Right cardiac atrium (tissue), 5 donors: ENCODE measurements around the gene SUN5. TPM values are rescaled to one million over a fixed set of nuclear protein-coding genes. Genes with fewer than 3 reads are reported as not detected.
A peak's percentile ranks its signal among the peaks of the same experiment; 100 is the strongest.
"Not testable (repeated sequence)": the region's sequence is repeated elsewhere in the genome, so short reads cannot be mapped to it uniquely, and the experiment has no call there.

Source experiments
- ATAC-seq, 2 donors: fragments of 200-7000 bp; cut with Tn5 transposase; one replicate each; pipeline versions ENCODE4 v1.8.0 to v1.9.1; 2020; ENCODE audit warnings: moderate library complexity in 2 of 2, mild to moderate bottlenecking in 1 of 2
- DNase-seq, 3 donors: peaks; one replicate each; pipeline ENCODE4 v3.0.0-alpha.2; 2020
- H3K27ac ChIP-seq: one replicate; pipeline ENCODE4 v1.5.1; 2013; ENCODE audit warnings: mild to moderate bottlenecking, low read length, control low read depth, moderate library complexity
- H3K27me3 ChIP-seq: one replicate; pipeline ENCODE4 v1.6.1; 2013; ENCODE audit not compliant: control insufficient read depth, insufficient read depth
- H3K4me1 ChIP-seq: one replicate; pipeline ENCODE4 v1.6.1; 2013; ENCODE audit warnings: low read length; ENCODE audit not compliant: control insufficient read depth, insufficient read depth
- H3K4me3 ChIP-seq: one replicate; pipeline ENCODE4 v1.5.1; 2013; ENCODE audit warnings: low read length, control low read depth
- H3K9me3 ChIP-seq: one replicate; pipeline ENCODE4 v1.6.1; 2013; ENCODE audit warnings: low read length; ENCODE audit not compliant: control insufficient read depth
- WGBS: extraction: QIAGEN DNeasy Blood & Tissue Kit; methylation state at CpG from one replicate; pipeline ENCODE4 v1.1.7; 2013; 5-methylcytosine and 5-hydroxymethylcytosine counted together
- intact Hi-C, 4 donors: fragments of 100-400 bp; cut with DNase I; formaldehyde crosslinking; loops; one replicate each; pipeline versions ENCODE4 v1.11.0 to v1.14.0; 2022 to 2023
- polyA plus RNA-seq: library from polyadenylated mRNA; stranded (reverse); fragments of 200-250 nt; gene quantifications from one replicate; pipeline ENCODE4 v1.2.3, GENCODE V29; 2013
- total RNA-seq, 4 donors: library from RNA; stranded (reverse); fragmentation: NEBNext Ultra II Directional; extraction: Animal tissue kit (Norgen Biotek cat#: 25700); gene quantifications; one replicate each; pipeline ENCODE4 v1.2.1, GENCODE V29; 2021
- donor health status: healthy with polysubstance abuse.
- donor health status: DM: no; HTN: yes; CAD: no.
- donor health status: DM: no; HTN: no; CAD: no.
- donor health status: DM: no; HTN: yes; CAD: no; lungs with severe emphysema.
- donor health status: DM: yes; HTN: yes; CAD: no.

Gene SUN5
- total and polyA plus RNA-seq, 5 donors: not detected

- DNase-seq (no peak), ATAC-seq (no peak)
- H3K9me3 ChIP-seq: no peaks in the 10 kb centered on the region
- H3K4me1 ChIP-seq: no peaks in the 10 kb centered on the region
- intact Hi-C loops: no loop called here
- H3K4me3 ChIP-seq: no peak overlapping the region
- WGBS: 64% methylated on average over 9 of the region's 9 CpGs
- no peak overlapping the region for H3K27ac ChIP-seq
- H3K27me3 ChIP-seq: no peaks in the 10 kb centered on the region
These were observed 24.8 kb downstream of the SUN5 start for GRCh38 chr20:32979201-32979998.

GRCh38 chr20:32978009-32978335 lies 26.3 kb downstream of the SUN5 start:
- ATAC-seq (no peak), DNase-seq (no peak)
- no peaks in the 10 kb centered on the region for H3K4me1 ChIP-seq
- H3K9me3 ChIP-seq: no peaks in the 10 kb centered on the region
- no peak overlapping the region for H3K27ac ChIP-seq
- WGBS: 72% methylated on average over 7 of the region's 7 CpGs
- H3K27me3 ChIP-seq: no peaks in the 10 kb centered on the region
- H3K4me3 ChIP-seq: no peak overlapping the region
- intact Hi-C loops: no loop called here

GRCh38 chr20:32977281-32978008 lies 26.8 kb downstream of the SUN5 start:
- no peak overlapping the region for H3K27ac ChIP-seq
- intact Hi-C loops: no loop called here
- H3K4me3 ChIP-seq: no peak overlapping the region
- no peaks in the 10 kb centered on the region for H3K4me1 ChIP-seq
- H3K27me3 ChIP-seq: no peaks in the 10 kb centered on the region
- ATAC-seq: no peak
- no peaks in the 10 kb centered on the region for H3K9me3 ChIP-seq
- no peak for DNase-seq
- WGBS: 82% methylated on average over 13 of the region's 13 CpGs

GRCh38 chr20:32976746-32977145 lies 27.5 kb downstream of the SUN5 start:
- Histone ChIP-seq H3K27ac (no peak overlapping the region), H3K9me3 (no peaks in the 10 kb centered on the region), H3K27me3 (no peaks in the 10 kb centered on the region), H3K4me1 (no peaks in the 10 kb centered on the region), H3K4me3 (no peak overlapping the region)
- DNase-seq (no peak), ATAC-seq (no peak)
- intact Hi-C loops: no loop called here
- WGBS: 74% methylated on average over 6 of the region's 6 CpGs

GRCh38 chr20:32975698-32976674 lies 28.2 kb downstream of the SUN5 start:
- WGBS: 72% methylated on average over 15 of the region's 15 CpGs
- intact Hi-C loops: no loop called here
- no peaks in the 10 kb centered on the region for H3K27me3 ChIP-seq
- peak overlapping the region; percentile 5 for H3K27ac ChIP-seq
- peaks cover 2% of the 10 kb centered on the region for H3K4me1 ChIP-seq
- no peak overlapping the region for H3K4me3 ChIP-seq
- DNase-seq (peak; percentile 40 to 81 (median 62)), ATAC-seq (peak; percentile 85 to 86)
- no peaks in the 10 kb centered on the region for H3K9me3 ChIP-seq

- DNase-seq, H3K4me1 ChIP-seq, H3K4me3 ChIP-seq, ATAC-seq, H3K27ac ChIP-seq, H3K9me3 ChIP-seq, intact Hi-C loops, H3K27me3 ChIP-seq: not testable (repeated sequence)
- WGBS: 71% methylated on average over 4 of the region's 4 CpGs
These were observed 29.1 kb downstream of the SUN5 start for GRCh38 chr20:32975121-32975520.

GRCh38 chr20:32974204-32975064 lies 29.8 kb downstream of the SUN5 start:
- H3K27ac ChIP-seq, ATAC-seq, H3K4me1 ChIP-seq, H3K9me3 ChIP-seq, H3K4me3 ChIP-seq, H3K27me3 ChIP-seq, intact Hi-C loops, DNase-seq: not testable (repeated sequence)
- 77% methylated on average over 9 of the region's 9 CpGs for WGBS

- intact Hi-C loops: no loop called here
- H3K9me3 ChIP-seq: no peaks in the 10 kb centered on the region
- no peak for ATAC-seq
- no peak overlapping the region for H3K27ac ChIP-seq
- no peaks in the 10 kb centered on the region for H3K27me3 ChIP-seq
- 87% methylated on average over 10 of the region's 10 CpGs for WGBS
- no peak for DNase-seq
- H3K4me3 ChIP-seq: no peak overlapping the region
- peaks cover 5% of the 10 kb centered on the region for H3K4me1 ChIP-seq
These were observed 31.0 kb downstream of the SUN5 start for GRCh38 chr20:32973077-32973717.

GRCh38 chr20:32972181-32973076 lies 31.8 kb downstream of the SUN5 start:
- intact Hi-C loops: no loop called here
- Histone ChIP-seq H3K4me3 (no peak overlapping the region), H3K4me1 (peaks cover 5% of the 10 kb centered on the region), H3K27me3 (no peaks in the 10 kb centered on the region), H3K9me3 (no peaks in the 10 kb centered on the region), H3K27ac (peak overlapping the region; percentile 62)
- WGBS: 76% methylated on average over 13 of the region's 13 CpGs
- ATAC-seq (no peak), DNase-seq (no peak)
